WTC11 (cell line): ENCODE data around the gene GRAMD4.

Experiments used
- ATF1 ChIP-seq: sonication (generic); formaldehyde crosslinking; IDR thresholded peaks from 2 replicates; pipeline ENCODE4 v1.8.1; 2023; ENCODE audit warnings: mild to moderate bottlenecking, moderate library complexity, missing genetic modification reagents
- ELF4 ChIP-seq: sonication (generic); formaldehyde crosslinking; IDR thresholded peaks from 2 replicates; pipeline ENCODE4 v1.8.1; 2022; ENCODE audit warnings: low read depth, mild to moderate bottlenecking, moderate library complexity, missing genetic modification reagents
- JUN ChIP-seq: sonication (generic); formaldehyde crosslinking; IDR thresholded peaks from 2 replicates; pipeline ENCODE4 v1.8.0; 2023; ENCODE audit warnings: mild to moderate bottlenecking, missing genetic modification reagents
- NR2C2 ChIP-seq: sonication (generic); formaldehyde crosslinking; IDR thresholded peaks from 2 replicates; pipeline ENCODE4 v1.8.0; 2022; ENCODE audit warnings: mild to moderate bottlenecking, missing genetic modification reagents
- SMAD3 ChIP-seq: sonication (generic); formaldehyde crosslinking; IDR thresholded peaks from 2 replicates; pipeline ENCODE4 v1.8.0; 2022; ENCODE audit warnings: missing genetic modification reagents, mild to moderate bottlenecking, borderline replicate concordance
- SMAD4 ChIP-seq: sonication (generic); formaldehyde crosslinking; IDR thresholded peaks from 2 replicates; pipeline ENCODE4 v1.8.0; 2022; ENCODE audit warnings: mild to moderate bottlenecking, missing genetic modification reagents
- TCF7 ChIP-seq: sonication (generic); formaldehyde crosslinking; IDR thresholded peaks from 2 replicates; pipeline ENCODE4 v1.8.0; 2022; ENCODE audit warnings: mild to moderate bottlenecking, low read depth, missing genetic modification reagents, moderate library complexity
- TP53 ChIP-seq: sonication (generic); formaldehyde crosslinking; IDR thresholded peaks from 2 replicates; pipeline ENCODE4 v1.8.1; 2023; ENCODE audit warnings: mild to moderate bottlenecking, missing genetic modification reagents
- ZBTB21 ChIP-seq: sonication (generic); formaldehyde crosslinking; IDR thresholded peaks from 2 replicates; pipeline ENCODE4 v1.8.1; 2023; ENCODE audit warnings: mild to moderate bottlenecking, missing genetic modification reagents, borderline replicate concordance
- TF ChIP-seq, protein P1 (sequence below): fragments of 200-600 bp; IDR thresholded peaks from 2 replicates; pipeline ENCODE4 v1.8.0; 2022; ENCODE audit warnings: antibody characterized with exemption
- TF ChIP-seq, protein P2 (sequence below): sonication (generic); formaldehyde crosslinking; IDR thresholded peaks from 2 replicates; pipeline ENCODE4 v1.8.0; 2022; ENCODE audit warnings: mild to moderate bottlenecking, missing genetic modification reagents
- TF ChIP-seq, protein P3 (sequence below): sonication (generic); formaldehyde crosslinking; IDR thresholded peaks from 2 replicates; pipeline ENCODE4 v1.8.0; 2023; ENCODE audit warnings: mild to moderate bottlenecking, missing genetic modification reagents
- TF ChIP-seq, protein P4 (sequence below): sonication (generic); formaldehyde crosslinking; IDR thresholded peaks from 2 replicates; pipeline ENCODE4 v1.8.0; 2022; ENCODE audit warnings: missing genetic modification reagents

DNA sequence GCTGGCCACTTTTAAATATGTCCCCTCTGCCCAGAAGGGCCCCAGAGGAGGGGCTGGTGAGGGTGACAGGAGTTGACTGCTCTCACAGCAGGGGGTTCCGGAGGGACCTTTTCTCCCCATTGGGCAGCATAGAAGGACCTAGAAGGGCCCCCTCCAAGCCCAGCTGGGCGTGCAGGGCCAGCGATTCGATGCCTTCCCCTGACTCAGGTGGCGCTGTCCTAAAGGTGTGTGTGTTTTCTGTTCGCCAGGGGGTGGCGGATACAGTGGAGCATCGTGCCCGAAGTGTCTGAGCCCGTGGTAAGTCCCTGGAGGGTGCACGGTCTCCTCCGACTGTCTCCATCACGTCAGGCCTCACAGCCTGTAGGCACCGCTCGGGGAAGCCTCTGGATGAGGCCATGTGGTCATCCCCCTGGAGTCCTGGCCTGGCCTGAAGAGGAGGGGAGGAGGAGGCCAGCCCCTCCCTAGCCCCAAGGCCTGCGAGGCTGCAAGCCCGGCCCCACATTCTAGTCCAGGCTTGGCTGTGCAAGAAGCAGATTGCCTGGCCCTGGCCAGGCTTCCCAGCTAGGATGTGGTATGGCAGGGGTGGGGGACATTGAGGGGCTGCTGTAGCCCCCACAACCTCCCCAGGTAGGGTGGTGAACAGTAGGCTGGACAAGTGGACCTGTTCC lies 46.5 kb downstream of the GRAMD4 start:
- TF ChIP-seq, protein P1, sequence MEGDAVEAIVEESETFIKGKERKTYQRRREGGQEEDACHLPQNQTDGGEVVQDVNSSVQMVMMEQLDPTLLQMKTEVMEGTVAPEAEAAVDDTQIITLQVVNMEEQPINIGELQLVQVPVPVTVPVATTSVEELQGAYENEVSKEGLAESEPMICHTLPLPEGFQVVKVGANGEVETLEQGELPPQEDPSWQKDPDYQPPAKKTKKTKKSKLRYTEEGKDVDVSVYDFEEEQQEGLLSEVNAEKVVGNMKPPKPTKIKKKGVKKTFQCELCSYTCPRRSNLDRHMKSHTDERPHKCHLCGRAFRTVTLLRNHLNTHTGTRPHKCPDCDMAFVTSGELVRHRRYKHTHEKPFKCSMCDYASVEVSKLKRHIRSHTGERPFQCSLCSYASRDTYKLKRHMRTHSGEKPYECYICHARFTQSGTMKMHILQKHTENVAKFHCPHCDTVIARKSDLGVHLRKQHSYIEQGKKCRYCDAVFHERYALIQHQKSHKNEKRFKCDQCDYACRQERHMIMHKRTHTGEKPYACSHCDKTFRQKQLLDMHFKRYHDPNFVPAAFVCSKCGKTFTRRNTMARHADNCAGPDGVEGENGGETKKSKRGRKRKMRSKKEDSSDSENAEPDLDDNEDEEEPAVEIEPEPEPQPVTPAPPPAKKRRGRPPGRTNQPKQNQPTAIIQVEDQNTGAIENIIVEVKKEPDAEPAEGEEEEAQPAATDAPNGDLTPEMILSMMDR: no peak
- no peak for TF ChIP-seq SMAD3 (CRISPR knock-in tag)
- TF ChIP-seq, protein P2, sequence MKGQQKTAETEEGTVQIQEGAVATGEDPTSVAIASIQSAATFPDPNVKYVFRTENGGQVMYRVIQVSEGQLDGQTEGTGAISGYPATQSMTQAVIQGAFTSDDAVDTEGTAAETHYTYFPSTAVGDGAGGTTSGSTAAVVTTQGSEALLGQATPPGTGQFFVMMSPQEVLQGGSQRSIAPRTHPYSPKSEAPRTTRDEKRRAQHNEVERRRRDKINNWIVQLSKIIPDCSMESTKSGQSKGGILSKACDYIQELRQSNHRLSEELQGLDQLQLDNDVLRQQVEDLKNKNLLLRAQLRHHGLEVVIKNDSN (CRISPR knock-in tag): no peak
- TF ChIP-seq, protein P3, sequence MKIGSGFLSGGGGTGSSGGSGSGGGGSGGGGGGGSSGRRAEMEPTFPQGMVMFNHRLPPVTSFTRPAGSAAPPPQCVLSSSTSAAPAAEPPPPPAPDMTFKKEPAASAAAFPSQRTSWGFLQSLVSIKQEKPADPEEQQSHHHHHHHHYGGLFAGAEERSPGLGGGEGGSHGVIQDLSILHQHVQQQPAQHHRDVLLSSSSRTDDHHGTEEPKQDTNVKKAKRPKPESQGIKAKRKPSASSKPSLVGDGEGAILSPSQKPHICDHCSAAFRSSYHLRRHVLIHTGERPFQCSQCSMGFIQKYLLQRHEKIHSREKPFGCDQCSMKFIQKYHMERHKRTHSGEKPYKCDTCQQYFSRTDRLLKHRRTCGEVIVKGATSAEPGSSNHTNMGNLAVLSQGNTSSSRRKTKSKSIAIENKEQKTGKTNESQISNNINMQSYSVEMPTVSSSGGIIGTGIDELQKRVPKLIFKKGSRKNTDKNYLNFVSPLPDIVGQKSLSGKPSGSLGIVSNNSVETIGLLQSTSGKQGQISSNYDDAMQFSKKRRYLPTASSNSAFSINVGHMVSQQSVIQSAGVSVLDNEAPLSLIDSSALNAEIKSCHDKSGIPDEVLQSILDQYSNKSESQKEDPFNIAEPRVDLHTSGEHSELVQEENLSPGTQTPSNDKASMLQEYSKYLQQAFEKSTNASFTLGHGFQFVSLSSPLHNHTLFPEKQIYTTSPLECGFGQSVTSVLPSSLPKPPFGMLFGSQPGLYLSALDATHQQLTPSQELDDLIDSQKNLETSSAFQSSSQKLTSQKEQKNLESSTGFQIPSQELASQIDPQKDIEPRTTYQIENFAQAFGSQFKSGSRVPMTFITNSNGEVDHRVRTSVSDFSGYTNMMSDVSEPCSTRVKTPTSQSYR (CRISPR knock-in tag): no peak
- TF ChIP-seq NR2C2 (CRISPR knock-in tag): no peak
- no peak for TF ChIP-seq SMAD4
- no peak for TF ChIP-seq ELF4 (CRISPR knock-in tag)
- no peak for TF ChIP-seq ZBTB21
- TF ChIP-seq, protein P4, sequence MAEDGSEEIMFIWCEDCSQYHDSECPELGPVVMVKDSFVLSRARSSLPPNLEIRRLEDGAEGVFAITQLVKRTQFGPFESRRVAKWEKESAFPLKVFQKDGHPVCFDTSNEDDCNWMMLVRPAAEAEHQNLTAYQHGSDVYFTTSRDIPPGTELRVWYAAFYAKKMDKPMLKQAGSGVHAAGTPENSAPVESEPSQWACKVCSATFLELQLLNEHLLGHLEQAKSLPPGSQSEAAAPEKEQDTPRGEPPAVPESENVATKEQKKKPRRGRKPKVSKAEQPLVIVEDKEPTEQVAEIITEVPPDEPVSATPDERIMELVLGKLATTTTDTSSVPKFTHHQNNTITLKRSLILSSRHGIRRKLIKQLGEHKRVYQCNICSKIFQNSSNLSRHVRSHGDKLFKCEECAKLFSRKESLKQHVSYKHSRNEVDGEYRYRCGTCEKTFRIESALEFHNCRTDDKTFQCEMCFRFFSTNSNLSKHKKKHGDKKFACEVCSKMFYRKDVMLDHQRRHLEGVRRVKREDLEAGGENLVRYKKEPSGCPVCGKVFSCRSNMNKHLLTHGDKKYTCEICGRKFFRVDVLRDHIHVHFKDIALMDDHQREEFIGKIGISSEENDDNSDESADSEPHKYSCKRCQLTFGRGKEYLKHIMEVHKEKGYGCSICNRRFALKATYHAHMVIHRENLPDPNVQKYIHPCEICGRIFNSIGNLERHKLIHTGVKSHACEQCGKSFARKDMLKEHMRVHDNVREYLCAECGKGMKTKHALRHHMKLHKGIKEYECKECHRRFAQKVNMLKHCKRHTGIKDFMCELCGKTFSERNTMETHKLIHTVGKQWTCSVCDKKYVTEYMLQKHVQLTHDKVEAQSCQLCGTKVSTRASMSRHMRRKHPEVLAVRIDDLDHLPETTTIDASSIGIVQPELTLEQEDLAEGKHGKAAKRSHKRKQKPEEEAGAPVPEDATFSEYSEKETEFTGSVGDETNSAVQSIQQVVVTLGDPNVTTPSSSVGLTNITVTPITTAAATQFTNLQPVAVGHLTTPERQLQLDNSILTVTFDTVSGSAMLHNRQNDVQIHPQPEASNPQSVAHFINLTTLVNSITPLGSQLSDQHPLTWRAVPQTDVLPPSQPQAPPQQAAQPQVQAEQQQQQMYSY (CRISPR knock-in tag): no peak
- no peak for TF ChIP-seq TP53 (CRISPR knock-in tag)
- TF ChIP-seq JUN (CRISPR knock-in tag): no peak
- no peak for TF ChIP-seq ATF1 (CRISPR knock-in tag)
- no peak for TF ChIP-seq TCF7
